GM23248 (cell line): ENCODE results near the gene VDAC1.

Source experiments
- EZH2 ChIP-seq: fragments of 200-600 bp; sonication (generic); IDR thresholded peaks from 2 replicates; pipeline ENCODE4 v1.6.1; 2018; ENCODE audit warnings: antibody characterized with exemption, mild to moderate bottlenecking; ENCODE audit not compliant: insufficient read depth, poor library complexity, severe bottlenecking
- EZH2phosphoT487 ChIP-seq: fragments of 200-600 bp; sonication (generic); IDR thresholded peaks from 2 replicates; pipeline ENCODE4 v1.6.1; 2018; ENCODE audit warnings: antibody characterized with exemption, moderate library complexity, mild to moderate bottlenecking, low read depth; ENCODE audit not compliant: insufficient read depth

DNA sequence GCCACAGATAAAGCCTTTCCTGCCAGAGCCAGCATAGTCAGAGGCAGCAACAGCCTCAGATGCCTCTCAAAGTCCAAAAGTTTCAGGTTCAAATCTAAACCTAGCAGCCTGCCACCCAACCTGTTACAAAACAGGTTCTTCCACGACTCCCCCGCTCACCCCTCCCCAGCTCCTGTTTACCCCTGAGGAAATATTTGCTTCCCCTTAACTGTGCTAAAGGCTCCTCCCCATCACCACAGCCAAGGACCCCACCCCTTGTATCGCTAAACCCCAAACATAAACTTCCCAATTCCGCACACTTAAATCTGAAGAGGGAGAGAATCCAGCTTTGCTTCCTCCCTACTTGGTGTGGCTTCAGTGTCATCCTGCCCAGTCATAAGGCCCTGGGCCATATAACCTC, 15.4 kb upstream of the VDAC1 start:
- TF ChIP-seq EZH2: no peak
- no peak for TF ChIP-seq EZH2phosphoT487
